GM12875 (cell line): ENCODE data around the gene CIDEC.
"Not testable (repeated sequence)": the region's sequence is repeated elsewhere in the genome, so short reads cannot be mapped to it uniquely, and the experiment has no call there.

Experiments
- H3K4me3 ChIP-seq: one replicate; pipeline ENCODE4 v1.5.1; 2011; ENCODE audit warnings: low read depth, low read length, control low read depth
- TF ChIP-seq, protein P1 (sequence below): IDR thresholded peaks from 2 replicates; pipeline ENCODE4 v1.5.1; 2011; ENCODE audit warnings: low read depth, mild to moderate bottlenecking, control low read depth, inconsistent platforms, low read length, moderate library complexity, borderline replicate concordance; ENCODE audit not compliant: insufficient read depth

The CIDEC gene

DNA sequence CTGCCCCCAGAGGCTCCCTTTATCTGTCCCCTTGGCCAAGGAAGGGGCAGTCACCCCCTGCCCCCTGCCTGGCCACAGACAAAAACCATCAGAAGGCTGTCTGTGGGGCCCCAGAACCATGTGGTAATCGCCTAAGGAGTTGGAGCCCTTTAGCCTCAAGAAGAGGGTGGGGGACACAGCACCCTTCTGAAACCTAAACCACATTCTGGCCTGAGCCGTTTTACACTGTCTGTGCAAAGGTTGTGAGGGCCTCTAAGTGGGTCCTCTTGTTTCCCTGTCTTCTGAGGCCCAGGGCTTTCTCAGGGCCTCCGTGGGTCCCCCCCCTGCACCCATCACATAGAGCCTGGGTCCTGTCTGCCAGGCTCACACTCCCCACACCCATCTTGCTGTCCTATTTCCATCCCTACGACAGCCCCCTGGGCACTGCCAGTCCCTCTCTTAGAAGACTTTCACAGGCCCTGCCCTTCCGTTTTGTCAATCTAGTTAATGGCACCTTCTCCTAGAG lies 18.4 kb downstream of the CIDEC start:
- TF ChIP-seq, protein P1, sequence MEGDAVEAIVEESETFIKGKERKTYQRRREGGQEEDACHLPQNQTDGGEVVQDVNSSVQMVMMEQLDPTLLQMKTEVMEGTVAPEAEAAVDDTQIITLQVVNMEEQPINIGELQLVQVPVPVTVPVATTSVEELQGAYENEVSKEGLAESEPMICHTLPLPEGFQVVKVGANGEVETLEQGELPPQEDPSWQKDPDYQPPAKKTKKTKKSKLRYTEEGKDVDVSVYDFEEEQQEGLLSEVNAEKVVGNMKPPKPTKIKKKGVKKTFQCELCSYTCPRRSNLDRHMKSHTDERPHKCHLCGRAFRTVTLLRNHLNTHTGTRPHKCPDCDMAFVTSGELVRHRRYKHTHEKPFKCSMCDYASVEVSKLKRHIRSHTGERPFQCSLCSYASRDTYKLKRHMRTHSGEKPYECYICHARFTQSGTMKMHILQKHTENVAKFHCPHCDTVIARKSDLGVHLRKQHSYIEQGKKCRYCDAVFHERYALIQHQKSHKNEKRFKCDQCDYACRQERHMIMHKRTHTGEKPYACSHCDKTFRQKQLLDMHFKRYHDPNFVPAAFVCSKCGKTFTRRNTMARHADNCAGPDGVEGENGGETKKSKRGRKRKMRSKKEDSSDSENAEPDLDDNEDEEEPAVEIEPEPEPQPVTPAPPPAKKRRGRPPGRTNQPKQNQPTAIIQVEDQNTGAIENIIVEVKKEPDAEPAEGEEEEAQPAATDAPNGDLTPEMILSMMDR: no peak

DNA sequence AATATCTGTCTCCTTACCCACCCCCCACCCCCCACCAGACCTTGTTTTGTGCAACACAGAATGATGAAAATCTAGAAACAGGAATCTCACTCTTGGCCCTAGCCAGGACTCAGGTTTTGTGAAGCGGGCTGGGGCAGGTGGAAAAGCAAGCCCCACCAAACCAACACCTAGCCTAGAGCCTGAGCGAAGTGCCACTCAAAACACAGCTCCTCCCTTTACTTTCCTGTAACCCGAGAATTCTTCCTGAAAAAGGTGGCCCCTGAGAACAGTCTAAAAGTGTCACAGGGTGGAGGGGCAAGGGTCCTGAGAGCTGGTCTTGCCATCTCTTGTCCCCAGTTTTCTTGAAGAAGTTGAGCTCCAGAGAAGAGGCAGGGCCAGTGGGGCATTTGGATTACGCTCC lies 18.9 kb downstream of the CIDEC start:
- H3K4me3 ChIP-seq: no peak overlapping the region
- TF ChIP-seq, protein P1: no peak

More for the DNA sequence above, 18.4 kb downstream of the CIDEC start:
- H3K4me3 ChIP-seq: no peak overlapping the region

DNA sequence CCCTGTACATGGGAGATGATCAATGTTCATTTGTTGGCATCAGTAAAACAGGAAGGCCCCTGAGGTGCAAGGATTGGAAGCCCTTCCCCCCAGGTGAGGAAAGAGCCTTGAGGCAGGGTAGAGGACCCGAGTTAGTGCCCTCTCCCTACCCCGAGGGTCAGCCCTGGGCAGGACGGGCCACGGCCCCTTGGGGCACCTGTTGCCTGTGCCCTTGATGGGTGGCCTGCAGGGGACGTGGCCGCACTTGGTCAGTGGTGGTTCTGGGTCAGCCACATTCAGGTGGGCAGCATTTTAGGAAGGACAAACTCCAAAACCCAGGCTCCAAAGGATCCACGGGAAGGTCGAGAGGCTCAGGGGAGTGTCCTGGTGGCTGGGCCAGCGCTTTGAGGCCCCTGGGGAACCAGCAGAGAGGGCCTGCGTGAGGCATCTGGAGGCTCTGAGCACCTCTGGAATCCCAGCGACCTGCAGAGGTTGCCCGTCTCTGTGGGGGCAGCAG lies 20.5 kb downstream of the CIDEC start:
- no peak overlapping the region for H3K4me3 ChIP-seq
- TF ChIP-seq, protein P1: no peak

DNA sequence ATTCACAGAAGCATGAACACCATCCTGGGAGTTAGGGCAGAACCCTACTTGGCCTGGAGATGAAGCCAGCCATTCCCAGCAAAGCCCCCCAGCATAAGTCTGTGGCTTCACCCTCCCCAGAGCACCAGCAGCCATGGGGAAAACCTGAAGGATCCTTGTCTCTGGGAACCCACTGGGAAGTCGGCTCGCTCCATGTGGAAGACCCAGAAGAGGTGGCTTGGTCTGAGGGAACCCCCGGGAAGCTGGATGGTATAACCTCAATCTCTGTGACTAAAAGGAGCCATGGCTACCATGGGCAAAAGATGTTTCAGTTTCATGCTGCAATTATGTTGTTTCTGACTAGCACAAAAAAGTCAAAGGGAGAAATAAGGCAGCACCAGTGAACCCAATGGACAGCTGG lies 24.5 kb downstream of the CIDEC start:
- TF ChIP-seq, protein P1: no peak
- H3K4me3 ChIP-seq: no peak overlapping the region

DNA sequence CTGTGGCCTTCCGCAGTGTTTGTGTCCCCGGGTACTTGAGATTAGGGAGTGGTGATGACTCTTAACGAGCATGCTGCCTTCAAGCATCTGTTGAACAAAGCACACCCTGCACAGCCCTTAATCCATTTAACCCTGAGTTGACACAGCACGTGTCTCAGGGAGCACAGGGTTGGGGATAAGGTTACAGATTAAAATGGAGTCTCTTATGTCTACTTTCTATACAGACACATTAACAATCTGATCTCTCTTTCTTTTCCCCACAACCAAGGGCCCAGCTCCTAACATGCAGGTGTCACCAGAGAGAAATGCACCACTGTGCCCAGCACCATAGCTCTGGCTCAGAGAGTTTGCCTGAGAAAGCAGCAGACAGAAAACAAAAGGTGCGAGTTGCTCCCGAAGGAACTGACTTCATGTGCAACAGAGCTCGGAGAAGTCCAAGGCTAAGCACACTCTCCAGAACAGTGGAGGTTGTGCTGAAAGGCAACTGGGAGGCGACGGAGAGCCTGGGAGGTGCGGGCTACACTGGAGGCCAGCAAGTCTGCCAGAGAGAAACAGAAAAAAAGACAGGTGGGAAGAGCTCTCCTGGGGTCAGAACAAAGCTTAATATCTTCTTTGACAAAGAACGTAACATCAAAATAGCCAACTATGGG lies 25.6 kb downstream of the CIDEC start:
- not testable (repeated sequence) for H3K4me3 ChIP-seq

DNA sequence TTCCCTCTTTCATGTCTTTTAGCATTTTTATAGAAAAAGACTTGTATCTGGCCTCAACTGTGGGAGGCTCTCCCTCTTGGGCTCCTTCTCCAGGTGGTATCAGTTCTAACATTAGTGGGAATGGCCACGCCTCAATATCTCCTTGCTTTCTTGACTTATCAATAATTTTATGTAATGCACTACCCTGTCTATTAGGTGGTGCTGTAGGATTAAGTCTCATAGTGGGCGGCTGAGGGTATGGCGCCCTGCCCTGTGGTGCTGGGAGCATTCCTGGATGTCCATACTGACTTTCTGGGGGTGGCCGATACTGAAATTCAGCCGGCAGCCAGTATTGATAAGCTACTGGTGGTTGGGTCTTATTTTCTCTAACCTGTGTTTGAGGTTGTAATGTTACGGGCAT lies 27.5 kb downstream of the CIDEC start:
- TF ChIP-seq, protein P1: no peak
- H3K4me3 ChIP-seq: no peak overlapping the region

DNA sequence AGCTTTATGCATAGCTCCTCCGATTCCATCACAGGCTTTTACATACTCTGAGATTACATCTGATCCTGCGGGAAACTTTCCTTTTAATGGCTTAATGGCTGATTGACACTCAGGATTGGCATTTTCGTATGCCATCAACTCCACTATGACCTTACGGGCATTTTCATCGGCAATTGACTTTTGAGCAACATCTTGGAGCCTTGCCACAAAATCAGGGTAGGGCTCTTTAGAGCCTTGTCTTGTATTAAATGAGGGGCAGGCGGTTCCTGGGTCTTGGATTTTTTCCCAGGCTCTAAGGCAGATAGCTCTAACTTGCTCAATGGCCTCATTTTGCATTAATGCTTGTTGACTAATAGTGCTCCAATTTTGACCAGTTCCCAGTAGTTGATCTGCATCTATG lies 28.1 kb downstream of the CIDEC start:
- H3K4me3 ChIP-seq: not testable (repeated sequence)

DNA sequence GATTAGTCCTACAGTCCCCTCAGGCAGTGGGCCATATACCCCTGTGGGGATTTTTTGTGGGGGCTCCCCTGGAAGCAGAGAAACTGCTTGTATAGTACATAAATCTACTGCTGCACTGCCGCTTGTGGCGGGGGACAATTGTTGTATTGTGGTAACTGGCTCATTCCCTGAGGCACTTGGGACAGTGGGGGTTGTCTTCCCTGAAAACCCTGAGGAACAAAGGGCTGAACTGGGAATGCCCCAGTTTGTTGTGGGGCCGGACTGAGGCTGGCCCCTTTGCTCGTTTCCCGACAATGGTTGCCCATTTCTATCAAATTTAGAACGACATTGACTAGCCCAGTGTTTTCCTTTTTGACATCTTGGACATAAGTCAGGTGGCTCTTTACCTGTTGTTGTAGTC lies 28.7 kb downstream of the CIDEC start:
- H3K4me3 ChIP-seq: not testable (repeated sequence)

DNA sequence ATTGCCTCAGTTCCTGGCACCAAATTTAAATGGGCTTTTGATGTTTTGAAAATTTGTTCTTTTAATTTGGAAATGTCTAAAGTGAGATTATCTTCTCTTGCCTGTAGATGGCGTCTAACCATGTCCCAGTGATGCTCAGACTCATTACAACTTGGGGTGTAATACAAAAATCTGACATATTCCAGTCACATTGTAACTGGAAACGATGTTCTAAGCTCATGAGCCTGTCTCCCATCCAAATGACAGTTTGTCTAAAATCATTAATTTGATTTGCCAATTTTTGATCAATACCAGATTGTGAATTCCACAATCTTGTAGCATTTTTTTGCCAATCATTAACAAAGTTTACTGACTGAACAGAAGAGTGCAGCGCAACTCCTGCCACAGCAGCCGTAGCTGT lies 31.2 kb downstream of the CIDEC start:
- TF ChIP-seq, protein P1: peak; percentile 22; the same call in 1 of the 2 replicates

DNA sequence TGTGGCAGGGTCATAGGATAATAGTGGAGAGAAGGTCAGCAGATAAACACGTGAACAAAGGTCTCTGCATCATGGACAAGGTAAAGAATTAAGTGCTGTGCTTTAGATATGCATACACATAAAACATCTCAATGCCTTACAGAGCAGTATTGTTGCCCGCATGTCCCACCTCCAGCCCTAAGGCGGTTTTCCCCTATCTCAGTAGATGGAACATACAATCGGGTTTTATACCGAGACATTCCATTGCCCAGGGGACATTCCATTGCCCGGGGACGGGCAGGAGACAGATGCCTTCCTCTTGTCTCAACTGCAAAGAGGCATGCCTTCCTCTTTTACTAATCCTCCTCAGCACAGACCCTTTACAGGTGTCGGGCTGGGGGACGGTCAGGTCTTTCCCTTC lies 32.2 kb downstream of the CIDEC start:
- H3K4me3 ChIP-seq: not testable (repeated sequence)

More for the DNA sequence above, 31.2 kb downstream of the CIDEC start:
- H3K4me3 ChIP-seq: not testable (repeated sequence)
